Glutamatergic neuron (in vitro differentiated cells): ENCODE measurements around the gene FRAS1. TPM values are rescaled to one million over a fixed set of nuclear protein-coding genes. Genes with fewer than 3 reads are reported as not detected.
A peak's percentile ranks its signal among the peaks of the same experiment; 100 is the strongest.
"Not testable (repeated sequence)": the region's sequence is repeated elsewhere in the genome, so short reads cannot be mapped to it uniquely, and the experiment has no call there.

Source experiments
- DNase-seq: peaks from one replicate; pipeline ENCODE4 v3.0.0; 2022
- H3K27ac Mint-ChIP-seq: one replicate; pipeline ENCODE4 v1.8.0; 2020; ENCODE audit warnings: mild to moderate bottlenecking, mixed read lengths, inconsistent platforms; ENCODE audit not compliant: unreplicated experiment
- H3K27me3 Mint-ChIP-seq: one replicate; pipeline ENCODE4 v1.8.0; 2020; ENCODE audit warnings: mild to moderate bottlenecking, moderate library complexity, mixed read lengths, inconsistent platforms; ENCODE audit not compliant: unreplicated experiment
- H3K36me3 Mint-ChIP-seq: one replicate; pipeline ENCODE4 v1.8.0; 2020; ENCODE audit warnings: mild to moderate bottlenecking, mixed read lengths, inconsistent platforms; ENCODE audit not compliant: unreplicated experiment
- H3K4me1 Mint-ChIP-seq: one replicate; pipeline ENCODE4 v1.8.0; 2020; ENCODE audit warnings: mild to moderate bottlenecking, low read depth, mixed read lengths, inconsistent platforms; ENCODE audit not compliant: unreplicated experiment
- H3K4me3 Mint-ChIP-seq: one replicate; pipeline ENCODE4 v1.8.0; 2020; ENCODE audit warnings: mild to moderate bottlenecking, mixed read lengths, inconsistent platforms; ENCODE audit not compliant: unreplicated experiment
- H3K9me3 Mint-ChIP-seq: one replicate; pipeline ENCODE4 v1.8.0; 2020; ENCODE audit warnings: mild to moderate bottlenecking, moderate library complexity, mixed read lengths, inconsistent platforms; ENCODE audit not compliant: unreplicated experiment
- long read RNA-seq: library from polyadenylated mRNA; unstranded; transcript quantifications from one replicate; pipeline ENCODE4 v2.0.0, GENCODE V29; 2020; ENCODE audit not compliant: unreplicated experiment
- total RNA-seq: library from RNA; stranded (reverse); fragmentation: NEBNext Ultra II Directional; extraction: Animal tissue kit (Norgen Biotek cat#: 25700); gene quantifications from one replicate; pipeline ENCODE4 v1.2.1, GENCODE V29; 2021; ENCODE audit not compliant: unreplicated experiment
- TF ChIP-seq, protein P1 (sequence below): fragments of 200-600 bp; sonication (generic); IDR thresholded peaks from one replicate; pipeline ENCODE4 v1.5.0; 2021; ENCODE audit not compliant: partially characterized antibody, unreplicated experiment

FRAS1 gene, protein sequence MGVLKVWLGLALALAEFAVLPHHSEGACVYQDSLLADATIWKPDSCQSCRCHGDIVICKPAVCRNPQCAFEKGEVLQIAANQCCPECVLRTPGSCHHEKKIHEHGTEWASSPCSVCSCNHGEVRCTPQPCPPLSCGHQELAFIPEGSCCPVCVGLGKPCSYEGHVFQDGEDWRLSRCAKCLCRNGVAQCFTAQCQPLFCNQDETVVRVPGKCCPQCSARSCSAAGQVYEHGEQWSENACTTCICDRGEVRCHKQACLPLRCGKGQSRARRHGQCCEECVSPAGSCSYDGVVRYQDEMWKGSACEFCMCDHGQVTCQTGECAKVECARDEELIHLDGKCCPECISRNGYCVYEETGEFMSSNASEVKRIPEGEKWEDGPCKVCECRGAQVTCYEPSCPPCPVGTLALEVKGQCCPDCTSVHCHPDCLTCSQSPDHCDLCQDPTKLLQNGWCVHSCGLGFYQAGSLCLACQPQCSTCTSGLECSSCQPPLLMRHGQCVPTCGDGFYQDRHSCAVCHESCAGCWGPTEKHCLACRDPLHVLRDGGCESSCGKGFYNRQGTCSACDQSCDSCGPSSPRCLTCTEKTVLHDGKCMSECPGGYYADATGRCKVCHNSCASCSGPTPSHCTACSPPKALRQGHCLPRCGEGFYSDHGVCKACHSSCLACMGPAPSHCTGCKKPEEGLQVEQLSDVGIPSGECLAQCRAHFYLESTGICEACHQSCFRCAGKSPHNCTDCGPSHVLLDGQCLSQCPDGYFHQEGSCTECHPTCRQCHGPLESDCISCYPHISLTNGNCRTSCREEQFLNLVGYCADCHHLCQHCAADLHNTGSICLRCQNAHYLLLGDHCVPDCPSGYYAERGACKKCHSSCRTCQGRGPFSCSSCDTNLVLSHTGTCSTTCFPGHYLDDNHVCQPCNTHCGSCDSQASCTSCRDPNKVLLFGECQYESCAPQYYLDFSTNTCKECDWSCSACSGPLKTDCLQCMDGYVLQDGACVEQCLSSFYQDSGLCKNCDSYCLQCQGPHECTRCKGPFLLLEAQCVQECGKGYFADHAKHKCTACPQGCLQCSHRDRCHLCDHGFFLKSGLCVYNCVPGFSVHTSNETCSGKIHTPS (N-terminal part only)
- 18.7 TPM for total RNA-seq
- long read RNA-seq: 0 reads

DNA sequence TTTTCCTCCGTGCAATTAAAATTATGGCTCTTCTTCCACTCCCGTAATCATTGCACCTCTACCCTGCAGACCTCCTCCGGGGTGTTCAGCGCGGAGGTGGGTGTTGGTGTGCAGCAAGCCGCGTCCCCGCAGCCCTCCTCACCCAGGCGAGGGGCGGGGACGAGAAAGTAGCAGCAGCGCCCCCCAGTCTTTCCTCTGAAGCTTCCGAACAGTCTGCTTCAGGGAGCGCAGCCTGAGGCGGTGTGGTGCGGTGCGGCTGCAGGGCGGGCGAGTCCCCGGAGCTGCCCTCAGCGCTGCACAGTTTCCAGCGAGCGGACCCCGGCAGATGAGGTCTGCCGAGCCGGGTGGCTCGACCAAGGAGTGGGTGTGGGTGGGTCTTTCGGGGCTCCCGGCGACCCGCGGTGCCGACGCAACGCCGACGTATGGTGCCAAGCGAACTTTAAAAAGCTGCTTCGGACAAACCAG is at the start of gene FRAS1:
Gene FRAS1 (plus strand): TSS at position 189 of the 465 bp plus-strand sequence. CDS start 687 bp downstream, outside the sequence.
- DNase-seq: peak; percentile 75
- H3K9me3 Mint-ChIP-seq: peaks cover 13% of the 10 kb centered on the region
- H3K4me3 Mint-ChIP-seq: peak within 1 kb of the TSS; percentile 99
- H3K27me3 Mint-ChIP-seq: peaks cover 16% of the 10 kb centered on the region
- H3K4me1 Mint-ChIP-seq: peaks cover 9% of the 10 kb centered on the region
- H3K27ac Mint-ChIP-seq: peak within 1 kb of the TSS; percentile 89
- H3K36me3 Mint-ChIP-seq: no peaks in the 10 kb centered on the region
- TF ChIP-seq, protein P1, sequence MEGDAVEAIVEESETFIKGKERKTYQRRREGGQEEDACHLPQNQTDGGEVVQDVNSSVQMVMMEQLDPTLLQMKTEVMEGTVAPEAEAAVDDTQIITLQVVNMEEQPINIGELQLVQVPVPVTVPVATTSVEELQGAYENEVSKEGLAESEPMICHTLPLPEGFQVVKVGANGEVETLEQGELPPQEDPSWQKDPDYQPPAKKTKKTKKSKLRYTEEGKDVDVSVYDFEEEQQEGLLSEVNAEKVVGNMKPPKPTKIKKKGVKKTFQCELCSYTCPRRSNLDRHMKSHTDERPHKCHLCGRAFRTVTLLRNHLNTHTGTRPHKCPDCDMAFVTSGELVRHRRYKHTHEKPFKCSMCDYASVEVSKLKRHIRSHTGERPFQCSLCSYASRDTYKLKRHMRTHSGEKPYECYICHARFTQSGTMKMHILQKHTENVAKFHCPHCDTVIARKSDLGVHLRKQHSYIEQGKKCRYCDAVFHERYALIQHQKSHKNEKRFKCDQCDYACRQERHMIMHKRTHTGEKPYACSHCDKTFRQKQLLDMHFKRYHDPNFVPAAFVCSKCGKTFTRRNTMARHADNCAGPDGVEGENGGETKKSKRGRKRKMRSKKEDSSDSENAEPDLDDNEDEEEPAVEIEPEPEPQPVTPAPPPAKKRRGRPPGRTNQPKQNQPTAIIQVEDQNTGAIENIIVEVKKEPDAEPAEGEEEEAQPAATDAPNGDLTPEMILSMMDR: no peak

DNA sequence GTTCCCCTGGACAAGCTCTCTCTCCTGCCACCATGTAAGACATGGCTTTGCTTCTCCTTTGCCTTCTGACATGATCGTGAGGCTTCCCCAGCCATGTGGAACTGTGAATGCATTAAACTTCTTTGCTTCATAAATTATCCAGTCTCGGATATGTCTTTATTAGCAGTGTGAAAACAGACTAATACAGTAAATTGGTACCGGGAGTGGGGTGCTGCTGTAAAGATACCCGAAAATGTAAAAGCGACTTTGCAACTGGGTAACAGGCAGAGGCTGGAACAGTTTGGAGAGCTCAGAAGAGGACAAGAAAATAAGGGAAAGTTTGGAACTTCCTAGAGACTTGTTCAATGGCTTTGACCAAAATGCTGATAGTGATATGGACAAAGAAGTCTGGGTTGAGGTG is 46.1 kb upstream of the FRAS1 start:
- H3K9me3 Mint-ChIP-seq, DNase-seq, H3K27ac Mint-ChIP-seq, H3K4me1 Mint-ChIP-seq, H3K27me3 Mint-ChIP-seq, H3K4me3 Mint-ChIP-seq: not testable (repeated sequence)
- H3K36me3 Mint-ChIP-seq: peaks cover 15% of the 10 kb centered on the region

DNA sequence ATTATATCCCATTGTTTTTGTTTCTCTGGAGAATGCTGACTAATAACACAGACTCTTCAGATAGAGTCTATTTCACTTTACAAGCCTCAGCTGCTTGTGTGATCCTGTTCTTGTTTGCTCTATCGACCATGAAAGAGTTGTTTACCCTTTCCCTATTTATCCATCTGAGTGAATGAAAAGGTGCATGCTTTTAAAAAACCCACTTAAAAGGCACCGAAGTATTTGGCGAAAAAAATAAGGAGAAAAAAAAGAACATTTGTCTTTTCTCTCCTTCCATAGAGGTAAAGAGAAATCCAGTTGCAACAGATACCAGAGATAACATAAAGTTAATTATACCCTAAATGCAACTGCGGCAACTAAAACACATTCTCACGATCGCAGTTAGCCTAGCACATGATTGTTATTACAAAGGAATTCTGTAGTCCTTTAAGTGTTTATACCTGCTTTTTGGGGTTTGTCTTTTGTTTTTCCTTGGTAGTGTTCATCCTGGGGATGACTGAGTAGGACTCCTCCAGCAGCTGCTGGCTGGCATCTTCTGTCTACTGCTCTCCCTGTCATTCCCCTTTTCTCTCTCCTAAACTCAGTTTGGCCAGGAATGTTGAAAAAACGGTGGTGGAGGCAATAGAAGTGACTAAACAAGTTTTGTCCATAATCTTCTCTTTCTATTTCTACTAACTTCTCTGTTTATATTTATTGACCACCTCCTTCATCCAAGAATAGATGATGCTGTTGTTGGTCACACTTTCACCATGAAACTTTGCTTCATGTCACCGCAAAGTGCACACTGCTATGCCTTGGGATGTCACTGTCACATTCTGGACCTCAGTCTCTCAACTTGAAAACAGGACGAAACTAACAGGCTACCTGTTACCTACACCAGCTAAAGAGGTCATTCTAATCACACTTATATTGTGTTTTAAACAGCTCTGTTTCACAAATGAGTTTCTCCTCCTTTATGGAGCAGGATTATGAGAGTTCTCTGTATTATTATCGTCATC is 41.9 kb upstream of the FRAS1 start:
- Mint-ChIP-seq H3K4me3 (no peak overlapping the region), H3K36me3 (peaks cover 13% of the 10 kb centered on the region), H3K9me3 (peaks cover 2% of the 10 kb centered on the region), H3K27ac (no peak overlapping the region), H3K4me1 (no peaks in the 10 kb centered on the region), H3K27me3 (no peaks in the 10 kb centered on the region)
- TF ChIP-seq, protein P1: no peak
- no peak for DNase-seq

DNA sequence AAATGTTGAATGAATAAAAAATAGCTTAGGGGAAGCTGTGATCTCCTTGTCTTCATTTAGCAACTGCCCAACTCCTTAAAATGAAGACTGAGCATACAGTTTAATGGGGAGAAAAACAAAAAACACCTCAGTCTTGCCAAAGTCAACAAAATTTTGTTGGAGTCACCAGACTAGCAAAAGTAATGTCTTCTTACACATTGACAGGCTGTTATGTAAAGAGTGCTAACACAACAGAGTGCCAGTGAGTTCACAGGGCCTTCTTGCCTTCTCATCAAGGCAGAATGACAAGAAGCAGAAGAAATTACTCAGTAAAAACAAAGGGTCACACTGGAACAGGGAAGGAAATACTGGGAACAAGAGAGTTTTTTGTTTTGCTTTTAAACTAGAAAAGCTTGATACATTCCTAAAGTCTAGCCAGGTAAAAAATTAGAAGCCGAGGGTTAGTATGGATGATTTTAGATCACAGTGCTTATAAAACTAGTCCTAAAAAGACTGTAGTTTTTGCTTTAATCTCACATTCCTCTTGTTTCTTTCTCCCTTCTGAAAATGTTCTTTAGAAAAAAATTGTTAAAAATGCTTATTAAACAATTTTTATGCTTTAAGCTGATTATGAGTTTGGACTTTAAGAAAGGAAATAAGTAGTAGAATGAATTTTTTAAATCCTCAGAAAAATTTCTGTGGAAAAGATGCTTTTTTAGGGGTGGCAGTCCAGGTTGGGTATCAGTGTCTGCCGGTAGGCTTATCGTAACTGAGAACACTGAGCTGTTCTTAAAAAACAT is 38.7 kb upstream of the FRAS1 start:
- DNase-seq: no peak
- no peak overlapping the region for H3K27ac Mint-ChIP-seq
- H3K9me3 Mint-ChIP-seq: no peaks in the 10 kb centered on the region
- TF ChIP-seq, protein P1: no peak
- H3K27me3 Mint-ChIP-seq: no peaks in the 10 kb centered on the region
- H3K4me1 Mint-ChIP-seq: no peaks in the 10 kb centered on the region
- no peak overlapping the region for H3K4me3 Mint-ChIP-seq
- H3K36me3 Mint-ChIP-seq: no peaks in the 10 kb centered on the region
